GM12873 (cell line): ENCODE data around the gene C1QTNF1.

ENCODE experiments used
- CTCF ChIP-seq: IDR thresholded peaks from 2 replicates; pipeline ENCODE4 v1.5.1; 2012; ENCODE audit warnings: low read depth, mild to moderate bottlenecking, moderate library complexity, low read length, control low read depth; ENCODE audit not compliant: insufficient read depth; ENCODE audit errors: missing control alignments

Gene C1QTNF1

DNA sequence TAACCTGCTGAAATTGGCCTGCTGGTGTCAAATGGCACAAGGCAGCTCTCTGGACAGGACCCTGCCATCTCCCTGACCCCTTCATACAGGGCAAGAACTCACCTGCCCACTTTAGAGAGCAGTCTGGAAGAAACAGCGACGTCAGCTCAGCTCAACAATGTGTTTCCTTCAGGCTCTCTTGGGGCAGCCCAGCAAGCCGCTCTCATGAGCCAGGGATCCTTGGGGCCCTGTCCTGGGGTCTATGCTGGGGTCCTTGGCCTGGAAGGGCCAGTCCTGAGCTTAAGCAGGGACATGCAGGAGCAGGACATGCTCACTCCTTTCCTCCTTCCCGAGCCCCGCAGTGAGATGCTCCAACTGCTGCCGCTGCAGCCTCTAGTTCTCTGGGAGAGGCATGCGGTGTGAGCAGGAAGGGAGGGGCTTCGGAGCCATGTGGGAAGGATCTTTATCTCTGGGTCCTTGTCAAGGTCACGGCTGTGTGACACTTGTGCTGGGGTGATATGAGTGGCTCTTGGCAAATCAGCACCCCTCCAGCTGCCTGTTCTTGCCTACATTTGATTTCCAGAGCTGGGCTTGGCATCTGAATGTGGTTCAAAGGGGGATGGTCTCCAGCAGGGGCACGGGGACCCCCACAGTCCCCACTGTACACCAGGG lies 3.4 kb downstream of the C1QTNF1 start:
- TF ChIP-seq CTCF: no peak

DNA sequence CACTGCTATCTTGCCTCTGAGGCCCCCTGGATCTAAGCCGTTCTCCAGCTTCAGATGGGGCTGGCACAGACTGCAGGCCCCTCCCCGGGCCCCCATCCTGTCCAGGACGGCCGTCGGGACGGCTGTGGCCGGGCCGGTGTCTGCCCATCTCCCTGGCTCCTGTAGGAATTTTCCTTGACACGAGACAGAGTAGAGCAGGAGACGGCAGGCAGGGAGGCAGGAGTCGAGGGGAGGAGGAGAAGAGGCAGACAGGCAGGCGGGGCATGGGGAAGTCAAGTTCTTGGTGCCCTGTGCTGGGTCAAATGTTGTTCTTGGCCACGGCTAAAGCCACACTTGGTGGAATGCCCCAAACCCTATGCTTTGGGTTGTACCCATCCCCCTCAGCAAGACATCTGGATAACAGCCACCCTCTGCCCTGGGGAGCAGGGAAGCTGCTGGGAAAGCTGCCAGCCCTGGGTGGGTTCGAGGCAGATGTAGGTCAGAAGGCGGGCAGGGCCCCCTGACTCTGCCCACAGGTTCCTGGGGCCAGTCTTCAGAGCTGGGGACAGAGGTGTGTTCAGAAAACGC lies 4.0 kb downstream of the C1QTNF1 start:
- no peak for TF ChIP-seq CTCF

DNA sequence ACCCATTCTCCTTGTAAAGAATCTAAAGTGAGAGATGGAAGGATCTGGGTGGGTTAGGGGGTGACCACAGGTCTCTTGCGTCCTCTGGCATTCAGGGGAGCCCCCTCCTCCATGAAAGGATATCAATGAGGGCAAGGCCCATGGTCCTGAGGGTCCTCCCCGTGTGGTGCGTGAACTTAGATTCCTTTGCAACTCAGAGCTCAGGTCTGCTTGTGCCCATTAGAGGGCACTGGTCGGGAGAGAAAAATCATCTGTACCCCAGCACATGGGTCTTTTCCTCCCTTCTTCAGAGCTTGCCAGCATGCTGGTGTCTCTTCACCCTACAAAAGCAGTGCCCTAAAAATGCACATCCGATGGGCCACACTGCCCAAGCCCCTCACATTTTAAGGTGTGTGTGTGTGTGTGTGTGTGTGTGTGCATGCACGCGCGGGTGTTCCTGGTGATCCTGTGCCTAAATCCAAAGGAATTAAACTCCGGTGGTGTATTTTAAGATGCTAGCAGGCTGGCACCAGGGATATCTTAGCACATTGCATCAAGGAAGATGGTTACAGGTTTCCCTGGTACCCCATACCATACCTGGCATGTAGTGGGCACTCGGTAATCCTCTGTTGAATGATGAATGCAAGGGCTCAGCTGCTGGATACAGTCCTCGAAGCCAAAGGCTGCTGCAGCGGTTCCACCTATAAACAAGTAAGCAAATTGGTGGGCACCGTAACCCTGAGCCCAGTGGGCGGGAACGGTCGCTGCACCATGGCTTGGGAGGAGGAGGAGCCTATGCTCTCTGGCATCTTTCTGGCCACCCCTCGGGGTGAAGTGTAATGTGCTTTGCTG lies 4.7 kb downstream of the C1QTNF1 start:
- TF ChIP-seq CTCF: peak; percentile 4

DNA sequence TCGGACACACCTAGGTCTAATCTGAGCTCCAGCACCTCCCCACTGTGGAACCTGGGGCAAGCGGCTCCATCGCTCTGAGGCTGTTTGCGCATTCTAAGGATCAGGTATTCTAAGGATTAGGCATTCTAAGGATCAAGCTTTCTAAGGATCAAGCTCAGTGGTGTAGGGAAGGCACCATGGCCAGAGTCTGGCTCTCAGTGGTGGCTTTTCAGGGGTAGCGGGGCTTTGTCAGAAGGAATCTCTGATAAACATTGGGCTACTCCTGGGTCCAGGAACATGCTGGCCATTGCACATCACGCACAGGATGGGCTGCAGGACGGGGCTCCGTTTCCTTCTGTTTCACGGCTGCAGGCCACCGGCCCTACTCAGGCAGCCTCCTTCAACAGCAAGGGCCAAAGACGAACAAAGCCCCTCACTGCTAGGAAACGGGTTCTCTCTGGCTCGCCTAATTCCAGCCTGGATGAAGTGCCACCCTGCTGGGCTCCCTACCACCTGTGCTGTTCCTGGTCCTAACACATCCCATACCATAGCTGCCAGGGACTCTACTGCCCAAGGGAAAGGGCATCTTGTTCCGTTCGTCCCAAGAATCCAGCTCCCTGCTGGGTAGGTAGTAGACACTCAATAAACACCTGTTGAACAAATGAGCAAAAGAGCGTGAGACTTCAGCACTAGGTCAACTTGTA lies 5.5 kb downstream of the C1QTNF1 start:
- TF ChIP-seq CTCF: no peak

GRCh38 chr17:79031996-79032875 lies 8.3 kb downstream of the C1QTNF1 start:
- TF ChIP-seq CTCF: no peak

- TF ChIP-seq CTCF: no peak
These were observed 9.2 kb downstream of the C1QTNF1 start for GRCh38 chr17:79033046-79033616.
